Activated naive CD4-positive, alpha-beta T cell treated with anti-CD3 and anti-CD28 coated beads, Interleukin-2, amount 50 U/mL, for 72 hours (primary cell): ENCODE data around the gene SRSF4. TPM values are rescaled to one million over a fixed set of nuclear protein-coding genes. Genes with fewer than 3 reads are reported as not detected.
"Not testable (repeated sequence)": the region's sequence is repeated elsewhere in the genome, so short reads cannot be mapped to it uniquely, and the experiment has no call there.

Source experiments
- ATAC-seq, 2 donors: fragments of 150-1000 bp; cut with Tn5 transposase; 2 replicates each; pipeline ENCODE4 v1.10.0; 2021; ENCODE audit warnings: mild to moderate bottlenecking in 2 of 2, moderate library complexity in 2 of 2
- DNase-seq, 2 donors: peaks; one replicate each; pipeline ENCODE4 v3.0.0; 2021 to 2022; ENCODE audit warnings: low spot score in 2 of 2
- H3K27ac Mint-ChIP-seq, 2 donors: one replicate each; pipeline ENCODE4 v1.8.0; 2022; ENCODE audit warnings: mild to moderate bottlenecking in 2 of 2, mixed read lengths in 2 of 2
- H3K36me3 Mint-ChIP-seq, 2 donors: one replicate each; pipeline ENCODE4 v1.8.0; 2022; ENCODE audit warnings: mixed read lengths in 2 of 2
- H3K9me3 Mint-ChIP-seq, 2 donors: one replicate each; pipeline ENCODE4 v1.8.0; 2022; ENCODE audit warnings: mixed read lengths in 2 of 2
- total RNA-seq, 2 donors: library from RNA; stranded (reverse); gene quantifications; one replicate each; pipeline ENCODE4 v1.2.3, GENCODE V29; 2022

SRSF4 gene
- total RNA-seq, 2 donors from 2014 or later: 139 to 163 TPM

DNA sequence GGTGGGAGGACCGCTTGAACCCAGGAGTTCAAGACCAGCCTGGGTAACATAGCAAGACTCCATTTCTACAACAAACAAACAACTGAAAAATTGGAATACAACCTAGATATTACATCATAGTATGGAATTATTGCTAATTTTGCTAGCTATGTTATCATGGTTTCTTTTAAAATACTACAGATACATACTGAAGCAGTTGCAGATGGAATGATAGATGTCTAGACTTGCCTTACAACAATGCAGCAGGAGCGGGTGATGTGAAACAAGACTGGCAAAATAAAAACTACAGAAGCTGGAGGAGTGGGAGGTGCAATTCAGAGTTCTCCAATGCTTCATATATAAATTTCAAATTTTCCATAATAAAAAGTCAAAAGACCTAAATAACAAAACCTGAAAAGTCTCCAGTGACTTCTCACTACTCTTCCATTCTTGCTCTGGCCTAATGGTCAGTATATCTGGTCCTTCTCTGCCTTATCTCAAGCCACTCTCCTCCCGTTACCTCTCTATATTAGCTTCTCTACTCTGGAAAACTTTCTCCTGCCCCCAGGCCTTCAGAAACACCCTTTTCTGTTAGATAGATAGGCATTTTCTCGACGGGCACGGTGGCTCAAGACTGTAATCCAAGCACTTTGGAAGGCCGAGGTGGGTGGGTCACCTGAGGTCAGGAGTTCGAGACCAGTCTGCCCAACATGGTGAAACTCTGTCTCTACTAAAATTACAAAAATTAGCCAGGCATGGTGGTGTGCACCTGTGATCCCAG lies 29.5 kb downstream of the SRSF4 start:
- H3K27ac Mint-ChIP-seq: no peak overlapping the region
- no peak for DNase-seq
- ATAC-seq: no peak
- H3K9me3 Mint-ChIP-seq: peaks cover 0 to 5% of the 10 kb centered on the region in 2 donors
- peaks cover 31 to 64% of the 10 kb centered on the region in 2 donors for H3K36me3 Mint-ChIP-seq

DNA sequence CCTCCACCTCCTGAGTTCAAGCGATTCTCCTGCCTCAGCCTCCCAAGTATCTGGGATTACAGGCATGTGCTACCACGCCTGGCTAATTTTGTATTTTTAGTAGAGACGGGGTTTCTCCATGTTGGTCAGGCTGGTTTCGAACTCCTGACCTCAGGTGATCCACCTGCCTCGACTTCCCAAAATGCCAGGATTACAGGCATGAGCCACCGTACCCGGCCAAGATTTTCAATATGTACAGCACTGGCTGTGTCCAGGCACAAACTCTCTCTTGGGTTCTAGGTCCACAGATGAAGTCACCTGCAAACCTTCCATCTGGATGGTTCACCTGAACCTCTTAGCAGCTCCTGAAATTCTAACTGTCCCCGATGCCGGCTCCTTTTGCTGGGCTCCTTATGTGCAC lies 31.4 kb downstream of the SRSF4 start:
- H3K36me3 Mint-ChIP-seq: peaks cover 44 to 83% of the 10 kb centered on the region in 2 donors
- H3K27ac Mint-ChIP-seq, ATAC-seq, DNase-seq: not testable (repeated sequence)
- H3K9me3 Mint-ChIP-seq: peaks cover 0 to 11% of the 10 kb centered on the region in 2 donors

DNA sequence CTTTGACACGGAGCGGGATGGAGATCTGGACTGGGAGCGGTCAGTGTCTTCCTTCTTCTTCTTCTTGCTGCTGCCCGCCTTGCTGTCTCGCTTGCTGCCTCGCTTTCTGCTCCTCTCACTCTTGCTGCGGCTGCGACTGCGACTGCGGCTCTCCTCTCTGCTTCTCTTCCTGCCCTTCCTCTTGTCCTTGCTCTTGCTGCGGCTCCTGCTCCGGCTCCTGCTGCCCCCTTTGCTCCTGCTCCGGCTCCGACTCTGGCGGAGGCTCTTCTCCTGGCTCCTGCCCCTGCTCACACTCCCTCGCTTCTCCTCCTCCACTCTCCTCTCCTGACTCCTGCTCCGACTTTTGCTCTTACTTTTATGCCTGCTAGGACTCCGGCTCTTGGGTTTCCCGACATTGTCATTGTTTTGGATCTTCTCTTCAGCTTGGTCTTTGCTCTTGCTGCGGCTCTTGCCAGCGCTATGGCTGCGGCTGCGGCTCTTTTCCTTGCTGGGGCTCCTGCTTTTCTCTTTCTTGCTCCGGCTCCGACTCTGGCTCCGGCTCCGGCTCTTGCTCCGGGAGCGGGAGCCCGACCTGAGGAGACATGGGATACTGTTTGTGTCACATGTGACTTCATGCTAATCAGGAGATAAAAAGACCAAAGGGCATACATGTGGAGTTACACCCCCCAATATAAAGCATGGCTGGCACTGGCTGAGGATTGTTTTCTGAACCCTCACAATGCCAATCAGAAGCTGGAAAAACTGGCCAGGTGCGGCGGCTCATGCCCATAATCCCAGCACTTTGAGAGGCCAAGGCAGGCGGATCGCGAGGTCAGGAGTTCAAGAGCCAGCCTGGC lies 32.8 kb downstream of the SRSF4 start:
- no peak for ATAC-seq
- peak overlapping the region in 1 of 2 donors; percentile 93 for H3K27ac Mint-ChIP-seq

DNA sequence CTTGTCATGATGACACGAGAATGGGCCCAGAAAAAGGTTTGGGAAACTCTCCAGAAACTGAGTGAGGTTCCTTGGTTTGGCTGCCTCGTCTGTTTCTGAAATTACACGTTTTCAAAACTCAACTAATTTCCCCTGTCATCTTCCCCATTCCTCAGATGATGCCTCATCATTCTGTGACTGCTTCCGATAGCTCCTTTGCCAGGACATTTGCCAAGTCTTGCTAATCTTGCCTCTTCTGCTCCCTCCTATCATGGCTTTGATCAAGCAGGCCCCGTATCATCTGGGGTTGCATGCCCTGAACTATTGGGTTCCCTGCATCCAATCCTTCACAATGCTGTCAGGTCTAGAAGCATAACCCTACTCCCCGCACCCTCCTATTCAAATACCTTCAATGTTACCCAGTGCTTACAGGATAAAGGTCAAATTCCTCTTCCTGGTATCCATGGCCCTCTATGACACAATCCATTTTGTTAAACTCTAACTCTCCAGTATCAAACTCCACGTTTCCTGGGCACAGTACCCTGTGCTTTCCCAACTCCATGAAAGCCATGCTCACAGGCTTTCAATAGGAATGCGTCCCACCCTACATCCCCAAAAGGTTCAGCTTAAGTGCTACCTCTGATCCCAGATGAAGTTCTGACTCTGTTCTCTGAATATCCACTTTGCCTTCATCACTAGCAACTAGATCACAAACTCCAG lies 35.8 kb downstream of the SRSF4 start:
- Mint-ChIP-seq H3K27ac (peak overlapping the region in 1 of 2 donors; percentile 0), H3K9me3 (peaks cover 0 to 11% of the 10 kb centered on the region in 2 donors), H3K36me3 (peaks cover 43 to 63% of the 10 kb centered on the region in 2 donors)
- ATAC-seq (no peak), DNase-seq (no peak)

More for the DNA sequence above, 32.8 kb downstream of the SRSF4 start:
- peaks cover 0 to 11% of the 10 kb centered on the region in 2 donors for H3K9me3 Mint-ChIP-seq
- peaks cover 45 to 81% of the 10 kb centered on the region in 2 donors for H3K36me3 Mint-ChIP-seq
- no peak for DNase-seq

DNA sequence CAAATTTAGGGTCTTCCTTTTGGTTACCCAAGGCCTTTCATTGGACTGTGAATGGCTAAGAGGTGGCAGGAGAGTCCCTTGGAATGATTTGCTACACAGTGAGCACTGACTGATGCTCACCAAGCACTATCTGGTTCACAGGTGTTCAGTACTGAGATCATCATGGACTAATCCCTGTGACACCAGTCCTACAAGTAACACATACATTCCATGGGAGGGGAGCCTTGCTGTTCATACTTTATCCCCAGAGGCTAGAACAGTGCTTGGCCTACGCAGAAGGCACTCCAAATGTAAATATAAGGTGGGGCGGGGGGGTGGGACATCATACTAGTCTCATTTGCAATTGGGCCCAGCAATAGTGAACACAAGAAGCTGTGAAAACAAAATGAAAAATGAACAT lies 37.5 kb downstream of the SRSF4 start:
- Mint-ChIP-seq H3K27ac (no peak overlapping the region), H3K9me3 (peaks cover 0 to 11% of the 10 kb centered on the region in 2 donors), H3K36me3 (peaks cover 29 to 46% of the 10 kb centered on the region in 2 donors)
- no peak for DNase-seq
- ATAC-seq: peak in 1 of 2 donors; percentile 22

DNA sequence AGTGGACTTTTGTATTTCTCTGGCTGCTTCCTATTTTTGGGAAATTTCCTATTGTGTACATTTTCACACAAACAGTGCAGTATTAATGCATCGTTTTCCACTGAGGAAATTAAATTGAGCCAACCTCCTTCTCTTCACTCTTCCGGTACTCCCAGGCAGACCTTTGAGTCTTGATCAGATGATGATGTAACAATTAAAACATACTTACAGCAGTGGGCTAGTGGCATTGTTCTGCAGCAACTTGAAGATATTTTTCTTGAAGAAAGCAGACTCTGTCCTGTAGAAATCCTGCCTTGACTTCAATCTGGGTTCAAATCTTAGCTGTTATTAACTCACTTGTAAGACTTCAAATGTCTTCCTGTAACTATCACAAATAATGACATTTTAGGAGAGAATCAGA lies 39.0 kb downstream of the SRSF4 start:
- DNase-seq (no peak), ATAC-seq (no peak)
- H3K9me3 Mint-ChIP-seq: peaks cover 0 to 6% of the 10 kb centered on the region in 2 donors

DNA sequence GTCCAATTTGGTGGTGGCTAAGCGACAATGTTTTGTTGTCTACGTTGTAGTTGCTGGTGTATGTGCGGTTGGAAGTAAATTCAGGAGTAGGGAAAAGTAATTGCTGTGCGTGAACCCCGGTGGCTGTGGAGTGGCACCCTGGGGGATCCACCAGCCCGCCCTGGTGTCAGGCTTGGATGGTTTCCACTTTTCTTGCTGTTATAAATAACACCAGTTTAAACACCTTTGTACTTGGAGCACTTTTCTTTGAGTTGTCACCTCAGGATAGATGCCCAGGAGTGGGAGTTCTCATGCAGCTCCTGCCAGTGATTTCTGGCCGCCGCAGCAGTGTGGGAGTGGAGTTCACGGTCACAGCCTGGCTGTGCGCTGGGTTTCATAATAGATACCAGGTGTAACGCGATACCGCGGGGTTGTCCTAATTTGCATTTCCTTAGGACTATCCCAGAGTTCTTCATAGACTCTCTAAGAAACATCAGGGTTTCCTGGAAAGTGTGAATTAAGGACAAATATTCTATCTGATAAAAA lies 45.2 kb downstream of the SRSF4 start:
- Mint-ChIP-seq H3K36me3 (no peaks in the 10 kb centered on the region), H3K9me3 (no peaks in the 10 kb centered on the region), H3K27ac (no peak overlapping the region)
- ATAC-seq (no peak), DNase-seq (no peak)

More for the DNA sequence above, 39.0 kb downstream of the SRSF4 start:
- Mint-ChIP-seq H3K36me3 (peaks cover 14 to 31% of the 10 kb centered on the region in 2 donors), H3K27ac (no peak overlapping the region)

DNA sequence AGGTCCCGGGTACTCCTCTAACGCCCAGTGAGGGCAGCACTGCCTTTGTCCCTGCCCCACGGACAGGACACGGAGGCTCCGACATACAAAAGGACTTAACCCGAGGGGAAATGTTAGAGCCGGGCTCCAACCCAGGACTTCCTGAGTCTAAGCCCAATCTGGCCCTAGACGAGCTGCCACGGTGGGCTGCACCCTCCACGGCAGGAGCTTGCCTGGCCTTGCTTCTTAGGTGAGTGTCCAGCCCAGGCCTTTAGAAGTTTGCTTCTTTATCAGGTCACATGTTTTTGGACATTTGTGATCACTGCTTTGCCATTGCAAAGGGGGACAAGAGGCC lies 47.0 kb downstream of the SRSF4 start:
- no peaks in the 10 kb centered on the region for H3K36me3 Mint-ChIP-seq
- no peaks in the 10 kb centered on the region for H3K9me3 Mint-ChIP-seq
- ATAC-seq (no peak), DNase-seq (no peak)
- H3K27ac Mint-ChIP-seq: no peak overlapping the region

DNA sequence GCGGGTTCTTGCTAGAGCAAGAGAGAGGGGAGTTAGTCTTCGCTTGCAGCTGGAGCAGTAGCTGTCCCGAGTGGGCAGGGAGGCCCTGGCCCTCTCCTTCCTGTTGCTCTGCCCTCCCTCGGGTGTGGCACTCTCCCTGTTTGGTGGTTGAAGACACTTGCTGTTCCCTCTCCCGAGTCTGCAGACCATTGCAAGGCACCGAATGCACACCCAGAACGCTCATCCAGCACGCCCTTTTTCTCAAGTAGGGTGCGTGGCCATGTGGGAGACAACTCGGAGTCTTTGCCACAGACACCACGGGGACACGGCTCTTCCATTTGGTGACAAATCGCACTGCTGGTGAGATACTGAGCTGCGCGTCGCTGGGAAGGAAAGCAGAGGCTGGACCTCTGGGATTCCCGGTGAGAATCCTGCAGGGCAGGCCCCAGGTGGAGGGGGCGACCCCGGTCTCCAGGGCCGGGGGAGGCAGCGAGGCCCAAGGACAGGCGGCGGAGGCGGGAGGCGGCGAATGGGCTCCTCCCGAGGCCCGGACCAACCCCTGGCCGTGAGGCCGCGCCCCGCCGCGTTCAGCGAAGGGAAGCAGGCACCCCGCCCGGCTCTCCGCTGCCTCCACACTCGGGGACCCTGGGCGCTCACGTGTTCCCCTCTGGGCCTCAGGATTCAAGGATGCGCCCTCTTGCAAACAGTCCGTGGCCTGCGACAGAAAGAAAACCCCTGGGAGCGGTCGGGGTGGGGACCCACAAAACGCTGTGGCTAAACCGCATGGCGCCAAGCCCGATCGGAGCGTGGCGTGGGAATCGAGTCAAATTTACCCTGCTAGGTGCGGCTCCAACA lies 47.6 kb downstream of the SRSF4 start:
- Mint-ChIP-seq H3K9me3 (no peaks in the 10 kb centered on the region), H3K27ac (no peak overlapping the region), H3K36me3 (no peaks in the 10 kb centered on the region)
- DNase-seq: no peak
- no peak for ATAC-seq

DNA sequence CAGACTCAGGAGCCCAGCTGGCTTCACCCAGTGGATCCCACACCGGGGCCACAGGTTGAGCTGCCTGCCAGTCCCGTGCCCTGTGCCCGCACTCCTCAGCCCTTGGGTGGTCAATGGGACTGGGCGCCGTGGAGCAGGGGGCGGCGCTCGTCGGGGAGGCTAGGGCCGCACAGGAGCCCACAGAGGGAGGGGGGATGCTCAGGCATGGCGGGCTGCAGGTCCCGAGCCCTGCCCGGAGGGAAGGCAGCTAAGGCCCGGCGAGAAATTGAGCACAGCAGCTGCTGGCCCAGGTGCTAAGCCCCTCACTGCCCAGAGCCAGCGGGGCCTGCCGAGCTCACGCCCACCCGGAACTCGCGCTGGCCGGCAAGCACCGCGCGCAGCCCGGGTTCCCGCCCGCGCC lies 50.6 kb downstream of the SRSF4 start:
- DNase-seq, ATAC-seq, H3K36me3 Mint-ChIP-seq, H3K27ac Mint-ChIP-seq, H3K9me3 Mint-ChIP-seq: not testable (repeated sequence)

DNA sequence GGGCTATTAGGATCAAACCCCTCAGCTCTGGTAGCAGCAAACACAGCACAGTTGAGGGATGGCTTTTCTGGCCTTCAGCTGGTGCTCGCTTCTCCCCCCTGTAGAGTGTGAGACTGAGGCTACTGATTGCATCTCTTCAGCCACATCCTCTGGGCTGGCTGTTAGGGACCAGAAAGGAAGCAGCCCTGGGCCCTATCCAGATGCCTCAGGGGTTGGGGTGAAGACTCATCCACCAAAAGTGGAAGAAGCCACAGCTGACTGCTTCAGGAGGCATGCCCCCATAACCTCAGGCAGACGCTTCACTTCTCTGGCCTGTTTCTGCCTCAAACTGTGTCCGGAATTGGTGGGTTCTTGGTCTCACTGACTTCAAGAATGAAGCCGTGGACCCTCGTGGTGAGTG lies 51.8 kb downstream of the SRSF4 start:
- DNase-seq: no peak
- ATAC-seq: no peak
- Mint-ChIP-seq H3K9me3 (no peaks in the 10 kb centered on the region), H3K27ac (peak overlapping the region in 1 of 2 donors; percentile 50), H3K36me3 (no peaks in the 10 kb centered on the region)

DNA sequence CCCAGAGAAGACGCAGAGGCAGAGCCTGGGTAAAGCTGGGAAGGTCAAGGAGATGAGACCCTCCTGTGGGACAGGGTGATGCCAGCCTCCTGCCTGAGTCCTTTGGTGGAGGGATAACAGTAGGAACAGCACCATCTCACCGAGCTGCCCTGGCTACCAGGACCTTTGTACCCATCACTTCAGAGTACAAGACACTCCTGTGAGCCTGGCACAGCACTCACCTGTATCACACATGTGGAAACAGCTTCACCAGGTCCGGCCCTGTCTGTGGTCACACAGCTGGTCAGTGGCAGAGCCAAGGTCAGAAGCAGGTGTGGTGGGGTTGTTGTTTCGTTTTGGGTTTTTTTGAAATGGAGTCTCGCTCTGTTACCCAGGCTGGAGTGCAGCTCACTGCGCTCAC lies 53.0 kb downstream of the SRSF4 start:
- Mint-ChIP-seq H3K27ac (no peak overlapping the region), H3K9me3 (no peaks in the 10 kb centered on the region), H3K36me3 (no peaks in the 10 kb centered on the region)
- DNase-seq (no peak), ATAC-seq (no peak)

DNA sequence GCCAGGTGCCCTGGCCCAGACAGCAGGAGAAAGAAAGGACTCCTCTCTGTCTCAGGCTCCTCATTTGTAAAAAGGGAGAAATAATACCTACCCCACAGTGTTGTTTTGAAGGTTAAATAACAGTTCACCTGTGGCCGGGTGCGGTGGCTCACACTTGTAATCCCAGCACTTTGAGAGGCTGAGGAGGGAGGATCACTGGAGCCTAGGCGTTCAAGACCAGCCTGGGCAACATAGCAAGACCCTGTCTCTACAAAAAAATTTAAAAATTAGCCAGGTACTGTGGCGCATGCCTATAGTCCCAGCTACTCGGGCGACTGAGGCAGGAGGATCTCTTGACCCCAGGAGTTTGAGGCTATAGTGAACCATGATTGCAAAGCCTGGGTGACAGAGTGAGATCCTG lies 55.5 kb downstream of the SRSF4 start:
- no peak overlapping the region for H3K27ac Mint-ChIP-seq
- H3K36me3 Mint-ChIP-seq: no peaks in the 10 kb centered on the region
- H3K9me3 Mint-ChIP-seq: no peaks in the 10 kb centered on the region
- ATAC-seq (no peak), DNase-seq (no peak)

DNA sequence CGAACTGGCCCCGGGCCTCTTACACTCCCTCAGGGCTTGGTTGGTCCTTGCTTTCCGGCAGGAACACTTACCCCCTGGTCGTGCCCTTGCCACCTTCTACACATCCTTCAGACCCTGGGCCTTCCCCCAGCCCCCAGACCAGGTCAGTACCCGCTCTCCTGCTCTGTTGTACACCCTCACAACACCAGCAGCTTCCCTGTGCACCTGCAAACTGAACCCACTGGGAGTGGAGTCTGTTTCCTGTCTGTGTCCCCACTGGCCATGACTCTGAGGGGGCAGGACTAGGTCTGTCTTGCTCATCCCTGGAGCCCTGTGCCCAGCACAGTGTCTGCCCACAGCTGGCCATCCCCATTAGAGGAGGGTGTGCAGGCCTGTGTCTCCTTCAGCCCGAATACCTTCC lies 55.9 kb downstream of the SRSF4 start:
- ATAC-seq (no peak), DNase-seq (no peak)
- Mint-ChIP-seq H3K9me3 (no peaks in the 10 kb centered on the region), H3K27ac (no peak overlapping the region), H3K36me3 (no peaks in the 10 kb centered on the region)

DNA sequence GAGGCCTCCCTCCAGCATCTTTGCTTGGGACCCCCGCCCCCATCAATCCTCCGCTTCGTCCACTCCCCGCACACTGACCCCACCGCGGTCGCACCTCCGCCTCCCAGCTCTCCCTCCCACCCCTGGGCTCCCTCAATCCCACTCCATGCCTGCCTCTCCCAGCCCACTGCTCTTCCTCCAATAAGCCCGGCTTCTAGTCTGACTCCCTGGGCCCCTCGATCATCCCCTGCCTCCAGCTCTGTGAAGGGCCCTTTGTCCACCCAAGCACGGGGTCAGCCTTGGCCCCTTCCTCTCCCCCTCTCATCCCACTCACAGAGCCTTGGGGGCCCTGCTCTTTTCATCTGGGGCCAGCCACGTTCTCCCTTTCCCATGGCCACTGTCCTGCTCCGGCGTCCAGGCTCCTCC lies 56.5 kb downstream of the SRSF4 start:
- no peaks in the 10 kb centered on the region for H3K9me3 Mint-ChIP-seq
- H3K27ac Mint-ChIP-seq: peak overlapping the region in 1 of 2 donors; percentile 32
- DNase-seq (no peak), ATAC-seq (no peak)
- no peaks in the 10 kb centered on the region for H3K36me3 Mint-ChIP-seq
